Measurements from ENCODE around the gene KPNB1.

GRCh38 chr17:47715669-47716325 is 66.1 kb downstream of the KPNB1 start:
- TF ChIP-seq GATA2 (IDR thresholded peaks at IDR 0.05; ENCODE audit: low read depth, low read length) (no peak), GATA3 (IDR thresholded peaks at IDR 0.05; ENCODE audit: low read depth, low read length) (no peak)
